SK-N-SH (cell line): ENCODE measurements around the gene DCTD.

ENCODE experiments used
- CTCF ChIP-seq: fragments of 200-600 bp; sonication (generic); IDR thresholded peaks from 2 replicates; pipeline ENCODE4 v1.6.1; 2017; ENCODE audit warnings: antibody characterized with exemption, mild to moderate bottlenecking, moderate library complexity
- POLR2AphosphoS5 ChIP-seq: IDR thresholded peaks from 2 replicates; pipeline ENCODE4 v1.6.1; 2012; ENCODE audit warnings: low read depth, low read length
- TCF12 ChIP-seq: IDR thresholded peaks from 2 replicates; pipeline ENCODE4 v1.4.0; 2012

- TF ChIP-seq POLR2AphosphoS5, result no peak
- no peak for TF ChIP-seq TCF12
- TF ChIP-seq CTCF, result no peak
Measured at GRCh38 chr4:182879913-182880312, 37.3 kb downstream of the DCTD start.
